Left lung (tissue), 10 donors: ENCODE measurements around the gene HECTD1. TPM values are rescaled to one million over a fixed set of nuclear protein-coding genes. Genes with fewer than 3 reads are reported as not detected.
A peak's percentile ranks its signal among the peaks of the same experiment; 100 is the strongest.

Experiments
- ATAC-seq: fragments of 200-7000 bp; cut with Tn5 transposase; one replicate; pipeline ENCODE4 v1.9.1; 2020; ENCODE audit warnings: moderate library complexity
- DNase-seq, 4 donors: peaks; one replicate each; pipeline ENCODE4 v3.0.0-alpha.2; 2013 to 2020
- H3K27ac ChIP-seq, 2 donors: fragments of 200-600 bp; sonication (generic) in 1 of 2; one replicate each; pipeline versions ENCODE4 v1.5.0 to v1.8.0; 2020 to 2021
- H3K27me3 ChIP-seq, 2 donors: fragments of 200-600 bp; sonication (generic) in 1 of 2; one replicate each; pipeline versions ENCODE4 v1.5.0 to v1.8.0; 2020 to 2021
- H3K36me3 ChIP-seq, 2 donors: fragments of 200-600 bp; sonication (generic) in 1 of 2; one replicate each; pipeline versions ENCODE4 v1.5.0 to v1.8.0; 2020 to 2021
- H3K4me1 ChIP-seq, 2 donors: fragments of 200-600 bp; one replicate each; pipeline ENCODE4 v1.8.0; 2021
- H3K4me3 ChIP-seq, 2 donors: fragments of 200-600 bp; sonication (generic) in 1 of 2; one replicate each; pipeline versions ENCODE4 v1.5.0 to v1.8.0; 2020 to 2021; ENCODE audit warnings: mild to moderate bottlenecking in 1 of 2
- H3K9me3 ChIP-seq, 2 donors: fragments of 200-600 bp; sonication (generic) in 1 of 2; one replicate each; pipeline versions ENCODE4 v1.5.0 to v1.8.0; 2020 to 2021
- CTCF ChIP-seq, 2 donors: fragments of 200-600 bp; sonication (generic) in 1 of 2; IDR thresholded peaks; one replicate each; pipeline versions ENCODE4 v1.5.0 to v1.8.0; 2021; ENCODE audit warnings: antibody characterized with exemption in 2 of 2
- intact Hi-C, 2 donors: fragments of 100-400 bp; cut with DNase I; formaldehyde crosslinking; loops; one replicate each; pipeline versions ENCODE4 v1.11.2 to v1.14.2; 2022
- polyA plus RNA-seq, 6 donors: library from polyadenylated mRNA; unstranded; fragments of 120-200 nt; gene quantifications; one replicate each; pipeline ENCODE4 v1.2.1, GENCODE V29; 2013; ENCODE audit not compliant: insufficient read length in 6 of 6
- total RNA-seq, 2 donors: library from RNA; stranded (reverse); fragmentation: NEBNext Ultra II Directional; extraction: Animal tissue kit (Norgen Biotek cat#: 25700); gene quantifications; one replicate each; pipeline ENCODE4 v1.2.1, GENCODE V29; 2021
- donor health status: DM: no; HTN: yes; CAD: no.
- donor health status: DM: no; HTN: no; CAD: no.

HECTD1 gene
- total and polyA plus RNA-seq, 8 donors: 160 to 203 (median 192) TPM

GRCh38 chr14:31167032-31167431 is 40.6 kb downstream of the HECTD1 start:
- no peaks in the 10 kb centered on the region for H3K9me3 ChIP-seq
- H3K4me1 ChIP-seq: peaks cover 9 to 24% of the 10 kb centered on the region in 2 donors
- no peak for TF ChIP-seq CTCF (IDR thresholded peaks at IDR 0.05)
- DNase-seq (no peak), ATAC-seq (no peak)
- H3K27ac ChIP-seq: peak overlapping the region in 1 of 2 donors; percentile 75
- no peak overlapping the region for H3K4me3 ChIP-seq
- H3K27me3 ChIP-seq: no peaks in the 10 kb centered on the region
- intact Hi-C loops: no loop called here
- H3K36me3 ChIP-seq: peaks cover 0 to 98% of the 10 kb centered on the region in 2 donors

- peaks cover 0 to 98% of the 10 kb centered on the region in 2 donors for H3K36me3 ChIP-seq
- intact Hi-C loops: no loop called here
These were observed 41.4 kb downstream of the HECTD1 start for GRCh38 chr14:31166271-31166561.

GRCh38 chr14:31164115-31164514 is 43.5 kb downstream of the HECTD1 start:
- H3K36me3 ChIP-seq: peaks cover 0 to 97% of the 10 kb centered on the region in 2 donors

More at GRCh38 chr14:31166271-31166561, 41.4 kb downstream of the HECTD1 start:
- ATAC-seq (peak; percentile 27), DNase-seq (no peak)
- Histone ChIP-seq H3K4me1 (peaks cover 9 to 24% of the 10 kb centered on the region in 2 donors), H3K27me3 (no peaks in the 10 kb centered on the region), H3K27ac (peak overlapping the region; percentile 69 to 75), H3K9me3 (no peaks in the 10 kb centered on the region), H3K4me3 (no peak overlapping the region)
- no peak for TF ChIP-seq CTCF (IDR thresholded peaks at IDR 0.05)

GRCh38 chr14:31162910-31163649 is 44.5 kb downstream of the HECTD1 start:
- peaks cover 0 to 97% of the 10 kb centered on the region in 2 donors for H3K36me3 ChIP-seq
- ATAC-seq (peak; percentile 40), DNase-seq (no peak)
- H3K27ac ChIP-seq: peak overlapping the region; percentile 3 to 75
- intact Hi-C loops: no loop called here
- no peaks in the 10 kb centered on the region for H3K9me3 ChIP-seq
- H3K4me3 ChIP-seq: no peak overlapping the region
- no peaks in the 10 kb centered on the region for H3K27me3 ChIP-seq
- H3K4me1 ChIP-seq: peaks cover 9 to 24% of the 10 kb centered on the region in 2 donors
- TF ChIP-seq CTCF (IDR thresholded peaks at IDR 0.05): no peak

More at GRCh38 chr14:31164115-31164514, 43.5 kb downstream of the HECTD1 start:
- peak overlapping the region; percentile 3 to 75 for H3K27ac ChIP-seq
- no peak overlapping the region for H3K4me3 ChIP-seq
- H3K9me3 ChIP-seq: no peaks in the 10 kb centered on the region
- DNase-seq (no peak), ATAC-seq (peak; percentile 71)
- TF ChIP-seq CTCF (IDR thresholded peaks at IDR 0.05): no peak
- intact Hi-C loops: no loop called here
- no peaks in the 10 kb centered on the region for H3K27me3 ChIP-seq
- H3K4me1 ChIP-seq: peaks cover 9 to 24% of the 10 kb centered on the region in 2 donors

GRCh38 chr14:31161274-31161673 is 46.3 kb downstream of the HECTD1 start:
- H3K27ac ChIP-seq: no peak overlapping the region
- H3K27me3 ChIP-seq: no peaks in the 10 kb centered on the region
- no peak overlapping the region for H3K4me3 ChIP-seq
- DNase-seq (no peak), ATAC-seq (no peak)
- intact Hi-C loops: no loop called here
- H3K9me3 ChIP-seq: no peaks in the 10 kb centered on the region
- TF ChIP-seq CTCF (IDR thresholded peaks at IDR 0.05): no peak
- H3K4me1 ChIP-seq: peaks cover 9 to 22% of the 10 kb centered on the region in 2 donors
- H3K36me3 ChIP-seq: peaks cover 0 to 97% of the 10 kb centered on the region in 2 donors
